Hematopoietic multipotent progenitor cell treated with erythropoietin and hydrocortisone succinate and interleukin-3 and kit ligand, for 17 days (in vitro differentiated cells): ENCODE measurements around the gene KRT1.
A peak's percentile ranks its signal among the peaks of the same experiment; 100 is the strongest.

Experiments
- DNase-seq: peaks from one replicate; pipeline ENCODE4 v3.0.0-alpha.2; 2015; ENCODE audit warnings: low spot score

The KRT1 gene

GRCh38 chr12:52636189-52636588, 44.0 kb downstream of the KRT1 start:
- DNase-seq: no peak

GRCh38 chr12:52634266-52635056, 45.7 kb downstream of the KRT1 start:
- peak; percentile 60 for DNase-seq

GRCh38 chr12:52633383-52633782, 46.8 kb downstream of the KRT1 start:
- no peak for DNase-seq

GRCh38 chr12:52632656-52633055, 47.6 kb downstream of the KRT1 start:
- no peak for DNase-seq

GRCh38 chr12:52631676-52632459, 48.3 kb downstream of the KRT1 start:
- DNase-seq: no peak

DNA sequence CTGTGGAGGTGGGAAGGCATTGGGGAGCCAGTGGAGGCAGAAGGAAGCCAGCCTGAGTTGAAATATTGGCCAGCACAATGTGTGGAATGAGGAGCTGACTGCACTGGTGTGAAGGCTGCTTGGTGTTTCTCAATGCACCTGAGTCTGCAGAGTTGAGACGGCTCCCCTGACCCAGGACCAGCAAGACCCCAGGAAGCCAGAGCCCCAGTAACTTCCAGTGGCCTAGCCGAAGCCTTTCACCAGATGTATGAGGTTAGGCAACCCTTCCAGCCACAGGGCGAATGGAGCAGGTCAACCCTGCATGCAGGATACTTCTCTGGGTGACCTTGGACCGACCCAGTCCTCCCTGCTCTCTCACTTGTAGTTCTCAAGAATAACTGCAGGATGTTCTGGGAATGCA, 48.9 kb downstream of the KRT1 start:
- DNase-seq: no peak

DNA sequence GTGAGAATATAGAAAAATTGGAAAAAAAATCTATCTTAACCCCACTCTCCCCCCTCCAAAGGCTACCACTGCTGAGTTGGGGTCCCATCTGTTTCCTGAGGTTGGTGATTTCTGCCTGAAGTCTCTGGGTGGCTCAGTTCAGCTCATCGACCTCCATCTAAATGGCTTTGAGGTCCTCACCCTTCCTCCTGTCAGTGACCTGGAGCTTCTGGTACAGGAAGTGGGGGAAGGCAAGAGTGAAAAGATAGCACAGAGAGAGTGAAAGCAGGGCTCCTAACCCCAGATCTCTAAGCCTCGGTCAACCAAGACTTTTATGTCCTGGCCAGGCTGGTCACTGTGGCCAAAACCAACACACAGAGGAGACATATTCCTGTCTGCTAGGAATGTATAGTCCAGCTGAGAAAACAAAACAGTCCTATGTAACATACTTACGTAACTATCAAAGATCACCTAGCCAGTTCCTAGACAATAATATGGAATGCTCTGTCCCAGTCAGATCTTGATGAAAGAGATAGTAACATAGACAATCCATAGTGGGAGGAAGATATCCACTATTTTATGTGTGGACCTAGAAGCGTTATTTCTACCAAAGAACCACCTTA, 49.5 kb downstream of the KRT1 start:
- no peak for DNase-seq

GRCh38 chr12:52630008-52630500, 50.2 kb downstream of the KRT1 start:
- no peak for DNase-seq

DNA sequence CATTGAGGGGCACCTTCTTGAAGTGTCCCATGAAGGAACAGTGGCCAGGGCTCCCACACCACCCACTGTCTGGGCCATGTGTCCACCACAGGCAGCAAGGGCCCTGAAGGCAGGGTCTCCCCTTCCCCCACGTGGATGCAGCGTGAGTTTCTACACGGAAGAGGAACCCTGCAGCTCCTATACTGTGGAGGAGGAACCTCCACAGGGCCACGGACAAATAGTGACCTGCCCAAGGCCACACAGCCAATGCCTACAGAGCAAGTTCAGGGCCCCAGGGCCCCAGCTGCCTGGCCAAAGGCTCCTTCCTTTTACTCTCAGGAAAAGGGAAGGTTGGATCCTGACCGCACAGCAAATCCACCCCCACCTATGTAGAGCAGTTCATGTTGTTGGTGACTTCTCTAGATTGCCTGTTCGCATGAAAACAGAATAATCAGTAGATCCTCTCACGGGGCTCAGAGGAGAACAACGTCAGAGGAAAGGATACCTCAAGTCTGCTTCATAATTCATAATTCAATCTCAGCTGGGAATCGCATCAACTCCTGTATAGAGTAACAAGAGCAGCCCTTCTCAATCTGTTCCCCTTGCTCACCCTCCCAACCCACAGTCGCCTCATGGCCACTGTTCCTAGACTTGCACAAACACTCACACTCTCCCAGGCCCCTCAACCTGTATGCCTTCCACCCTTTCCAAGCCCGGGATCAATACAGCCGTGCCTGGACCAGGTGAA, 50.8 kb downstream of the KRT1 start:
- no peak for DNase-seq

DNA sequence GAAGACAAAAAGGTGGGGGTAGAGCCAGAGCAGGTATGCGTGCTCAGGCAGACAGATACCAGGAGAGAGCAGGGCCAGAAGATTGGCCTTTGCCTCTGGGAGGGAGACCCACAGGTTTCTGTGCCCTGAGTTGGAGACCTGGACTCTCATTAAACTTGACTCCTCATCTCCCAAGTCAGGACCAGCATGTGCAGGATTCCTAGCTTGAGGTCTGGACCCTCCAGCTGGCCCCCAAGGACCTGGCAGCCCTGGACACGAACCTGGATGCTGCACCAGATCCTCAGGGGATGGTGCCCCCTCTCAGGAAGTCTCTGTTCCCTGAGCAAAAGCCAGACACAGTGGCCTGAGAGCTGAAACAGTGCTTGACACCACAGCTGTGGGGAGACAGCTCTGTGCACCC, 51.4 kb downstream of the KRT1 start:
- no peak for DNase-seq

DNA sequence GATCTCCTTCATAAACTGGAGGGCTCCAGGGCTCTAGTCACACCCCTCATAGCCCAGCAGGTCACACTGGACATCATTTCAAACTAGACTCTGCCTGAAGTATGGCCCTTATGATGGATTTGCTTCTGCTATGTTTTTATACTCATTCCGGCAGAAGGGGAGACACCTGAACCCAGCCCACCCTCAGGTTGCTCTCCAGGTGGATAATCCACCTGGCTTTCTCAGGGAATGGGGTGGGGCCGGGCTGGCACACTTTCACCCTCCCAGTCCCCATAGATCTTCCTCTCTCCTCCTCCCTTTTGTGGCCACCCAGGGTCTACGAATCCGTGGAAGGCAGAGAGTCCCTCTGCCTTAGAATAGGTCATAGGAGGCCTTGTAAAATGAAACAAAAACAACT, 52.1 kb downstream of the KRT1 start:
- no peak for DNase-seq

GRCh38 chr12:52627395-52628110, 52.7 kb downstream of the KRT1 start:
- no peak for DNase-seq
